Measurements from ENCODE around the gene HINT1.

DNA sequence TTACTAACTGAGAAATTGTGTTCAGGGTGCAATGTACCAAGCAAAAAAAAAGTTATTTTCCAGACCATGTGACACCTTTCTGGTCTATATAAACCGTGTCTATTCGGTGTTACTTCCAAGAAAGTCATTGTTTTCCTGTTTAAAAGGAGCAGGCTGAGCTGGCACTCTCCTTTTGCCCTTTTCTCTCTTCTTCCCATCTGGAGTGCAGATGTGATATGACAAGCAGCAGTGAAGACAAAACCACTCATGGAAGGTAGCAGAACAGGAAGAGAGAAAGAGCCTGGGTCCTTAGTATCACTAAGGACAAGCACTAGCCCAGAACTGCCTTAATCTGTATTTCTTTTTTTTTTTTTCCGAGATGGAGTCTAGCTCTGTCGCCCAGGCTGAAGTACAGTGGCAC, 31.3 kb upstream of the HINT1 start:
- TF ChIP-seq RAD21 (conservative IDR thresholded peaks at IDR 0.05) (no peak), EZH2 (IDR thresholded peaks at IDR 0.05; ENCODE audit: borderline replicate concordance, insufficient read depth, low read length, poor library complexity, severe bottlenecking) (no peak), POLR2AphosphoS5 (IDR thresholded peaks at IDR 0.05) (no peak)
- TF ChIP-seq, protein P1, sequence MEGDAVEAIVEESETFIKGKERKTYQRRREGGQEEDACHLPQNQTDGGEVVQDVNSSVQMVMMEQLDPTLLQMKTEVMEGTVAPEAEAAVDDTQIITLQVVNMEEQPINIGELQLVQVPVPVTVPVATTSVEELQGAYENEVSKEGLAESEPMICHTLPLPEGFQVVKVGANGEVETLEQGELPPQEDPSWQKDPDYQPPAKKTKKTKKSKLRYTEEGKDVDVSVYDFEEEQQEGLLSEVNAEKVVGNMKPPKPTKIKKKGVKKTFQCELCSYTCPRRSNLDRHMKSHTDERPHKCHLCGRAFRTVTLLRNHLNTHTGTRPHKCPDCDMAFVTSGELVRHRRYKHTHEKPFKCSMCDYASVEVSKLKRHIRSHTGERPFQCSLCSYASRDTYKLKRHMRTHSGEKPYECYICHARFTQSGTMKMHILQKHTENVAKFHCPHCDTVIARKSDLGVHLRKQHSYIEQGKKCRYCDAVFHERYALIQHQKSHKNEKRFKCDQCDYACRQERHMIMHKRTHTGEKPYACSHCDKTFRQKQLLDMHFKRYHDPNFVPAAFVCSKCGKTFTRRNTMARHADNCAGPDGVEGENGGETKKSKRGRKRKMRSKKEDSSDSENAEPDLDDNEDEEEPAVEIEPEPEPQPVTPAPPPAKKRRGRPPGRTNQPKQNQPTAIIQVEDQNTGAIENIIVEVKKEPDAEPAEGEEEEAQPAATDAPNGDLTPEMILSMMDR (IDR thresholded peaks at IDR 0.05; ENCODE audit: poor library complexity, severe bottlenecking), result no peak
